Measurements from ENCODE around the gene NSA2. TPM values are rescaled to one million over a fixed set of nuclear protein-coding genes. Genes with fewer than 3 reads are reported as not detected.

Gene NSA2
- polyA plus RNA-seq, 3 donors: 31.2 to 45.9 (median 37.5) TPM

- Histone ChIP-seq H3K9me3 (replicated peaks in 1 of 2; ENCODE audit: control insufficient read depth in 1 of 2, insufficient read depth in 1 of 2, low read length in 2 of 2) (no peaks in the 10 kb centered on the region), H2AFZ (ENCODE audit: insufficient read depth, low read depth, low read length, poor library complexity, severe bottlenecking) (no peak overlapping the region), H3K36me3 (replicated peaks in 1 of 2; ENCODE audit: control insufficient read depth in 1 of 2, insufficient read depth in 2 of 2, low read length in 2 of 2) (peaks cover 48 to 53% of the 10 kb centered on the region in 2 donors), H3K9ac (ENCODE audit: insufficient read depth, low read length, poor library complexity, severe bottlenecking) (no peak overlapping the region), H3K27me3 (ENCODE audit: control insufficient read depth in 2 of 2, insufficient read depth in 2 of 2, low read length in 2 of 2) (no peaks in the 10 kb centered on the region), H3K79me2 (ENCODE audit: insufficient read depth, low read length) (no peaks in the 10 kb centered on the region), H4K20me1 (ENCODE audit: insufficient read depth, low read length) (no peaks in the 10 kb centered on the region), H3K4me3 (replicated peaks in 1 of 3; ENCODE audit: low read depth in 2 of 3, low read length in 3 of 3) (no peak overlapping the region), H3K27ac (ENCODE audit: low read depth in 1 of 2, low read length in 2 of 2) (no peak overlapping the region), H3K4me1 (ENCODE audit: control insufficient read depth in 1 of 2, insufficient read depth in 2 of 2, low read length in 2 of 2) (no peaks in the 10 kb centered on the region), H3K4me2 (replicated peaks; ENCODE audit: extremely low read depth, low read length, poor library complexity, severe bottlenecking) (no peak overlapping the region)
- no peak for DNase-seq
- TF ChIP-seq, protein P1, sequence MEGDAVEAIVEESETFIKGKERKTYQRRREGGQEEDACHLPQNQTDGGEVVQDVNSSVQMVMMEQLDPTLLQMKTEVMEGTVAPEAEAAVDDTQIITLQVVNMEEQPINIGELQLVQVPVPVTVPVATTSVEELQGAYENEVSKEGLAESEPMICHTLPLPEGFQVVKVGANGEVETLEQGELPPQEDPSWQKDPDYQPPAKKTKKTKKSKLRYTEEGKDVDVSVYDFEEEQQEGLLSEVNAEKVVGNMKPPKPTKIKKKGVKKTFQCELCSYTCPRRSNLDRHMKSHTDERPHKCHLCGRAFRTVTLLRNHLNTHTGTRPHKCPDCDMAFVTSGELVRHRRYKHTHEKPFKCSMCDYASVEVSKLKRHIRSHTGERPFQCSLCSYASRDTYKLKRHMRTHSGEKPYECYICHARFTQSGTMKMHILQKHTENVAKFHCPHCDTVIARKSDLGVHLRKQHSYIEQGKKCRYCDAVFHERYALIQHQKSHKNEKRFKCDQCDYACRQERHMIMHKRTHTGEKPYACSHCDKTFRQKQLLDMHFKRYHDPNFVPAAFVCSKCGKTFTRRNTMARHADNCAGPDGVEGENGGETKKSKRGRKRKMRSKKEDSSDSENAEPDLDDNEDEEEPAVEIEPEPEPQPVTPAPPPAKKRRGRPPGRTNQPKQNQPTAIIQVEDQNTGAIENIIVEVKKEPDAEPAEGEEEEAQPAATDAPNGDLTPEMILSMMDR (IDR thresholded peaks at IDR 0.05): no peak
- intact Hi-C loops (cut with micrococcal nuclease): no loop called here
- H3K4me3 Mint-ChIP-seq: no peak overlapping the region
- peaks cover 27 to 42% of the 10 kb centered on the region in 2 donors for H3K36me3 Mint-ChIP-seq
- no peaks in the 10 kb centered on the region for H3K4me1 Mint-ChIP-seq
- H3K27me3 Mint-ChIP-seq (ENCODE audit: low read depth in 3 of 3): peaks cover 0 to 2% (median 0%) of the 10 kb centered on the region in 3 donors
- H3K9me3 Mint-ChIP-seq: no peaks in the 10 kb centered on the region
- WGBS (ENCODE audit: insufficient coverage): no CpG with 5 or more reads among the region's 2 CpGs
- H3K27ac Mint-ChIP-seq: no peak overlapping the region
These were observed 11.6 kb downstream of the NSA2 start for GRCh38 chr5:74778609-74779008.

DNA sequence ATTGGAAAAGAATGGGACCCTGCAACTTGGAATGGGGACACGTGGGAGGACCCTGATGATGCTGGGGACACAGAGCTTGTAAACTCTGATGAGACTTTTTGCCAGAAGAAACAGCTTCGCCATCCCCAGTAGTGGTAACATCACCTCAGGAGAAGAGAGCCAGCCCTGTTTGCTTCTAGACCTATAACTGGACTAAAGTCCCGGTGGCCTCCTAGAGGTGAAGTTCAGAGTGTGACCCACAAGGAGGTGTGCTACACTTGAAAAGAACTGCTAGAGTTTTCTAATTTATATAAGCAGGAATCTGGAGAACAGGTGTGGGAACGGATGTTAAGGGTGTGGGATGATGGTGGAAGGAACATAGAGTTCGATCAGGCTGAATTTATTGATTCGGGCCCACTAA, 19.8 kb downstream of the NSA2 start:
- intact Hi-C loops (cut with micrococcal nuclease): no loop called here
- Histone ChIP-seq H3K27ac (ENCODE audit: low read depth in 1 of 2, low read length in 2 of 2) (no peak overlapping the region), H3K4me3 (replicated peaks in 1 of 3; ENCODE audit: low read depth in 2 of 3, low read length in 3 of 3) (no peak overlapping the region), H2AFZ (ENCODE audit: insufficient read depth, low read depth, low read length, poor library complexity, severe bottlenecking) (no peak overlapping the region), H3K9ac (ENCODE audit: insufficient read depth, low read length, poor library complexity, severe bottlenecking) (no peak overlapping the region), H4K20me1 (ENCODE audit: insufficient read depth, low read length) (no peaks in the 10 kb centered on the region), H3K36me3 (replicated peaks in 1 of 2; ENCODE audit: control insufficient read depth in 1 of 2, insufficient read depth in 2 of 2, low read length in 2 of 2) (no peaks in the 10 kb centered on the region), H3K4me1 (ENCODE audit: control insufficient read depth in 1 of 2, insufficient read depth in 2 of 2, low read length in 2 of 2) (no peaks in the 10 kb centered on the region), H3K9me3 (replicated peaks in 1 of 2; ENCODE audit: control insufficient read depth in 1 of 2, insufficient read depth in 1 of 2, low read length in 2 of 2) (no peaks in the 10 kb centered on the region), H3K4me2 (replicated peaks; ENCODE audit: extremely low read depth, low read length, poor library complexity, severe bottlenecking) (no peak overlapping the region), H3K27me3 (ENCODE audit: control insufficient read depth in 2 of 2, insufficient read depth in 2 of 2, low read length in 2 of 2) (no peaks in the 10 kb centered on the region), H3K79me2 (ENCODE audit: insufficient read depth, low read length) (no peaks in the 10 kb centered on the region)
- 96% methylated on average over 6 of the region's 6 CpGs for WGBS (ENCODE audit: insufficient coverage)
- H3K4me3 Mint-ChIP-seq: no peak overlapping the region
- H3K4me1 Mint-ChIP-seq: no peaks in the 10 kb centered on the region
- TF ChIP-seq, protein P1 (IDR thresholded peaks at IDR 0.05): no peak
- peaks cover 0 to 5% of the 10 kb centered on the region in 2 donors for H3K36me3 Mint-ChIP-seq
- no peak for DNase-seq
- no peaks in the 10 kb centered on the region for H3K27me3 Mint-ChIP-seq (ENCODE audit: low read depth in 3 of 3)
- no peak overlapping the region for H3K27ac Mint-ChIP-seq
- H3K9me3 Mint-ChIP-seq: peaks cover 0 to 4% (median 2%) of the 10 kb centered on the region in 7 donors
